Mesenchymal stem cell (in vitro differentiated cells and primary cell): Measurements from ENCODE around the gene ENPP5.
A peak's percentile ranks its signal among the peaks of the same experiment; 100 is the strongest.
"Not testable (repeated sequence)": the region's sequence is repeated elsewhere in the genome, so short reads cannot be mapped to it uniquely, and the experiment has no call there.

Experiments
- DNase-seq: peaks from one replicate; pipeline ENCODE4 v3.0.0-alpha.2; 2013
- H2AFZ ChIP-seq: one replicate; pipeline ENCODE4 v1.6.1; 2013; ENCODE audit warnings: low read depth, mild to moderate bottlenecking, control low read depth, inconsistent platforms, low read length, moderate library complexity
- H2AK5ac ChIP-seq: 2 replicates; pipeline ENCODE4 v1.6.1; 2013; ENCODE audit warnings: low read length, moderate library complexity, mild to moderate bottlenecking, inconsistent platforms; ENCODE audit not compliant: severe bottlenecking
- H2BK120ac ChIP-seq: one replicate; pipeline ENCODE4 v1.6.1; 2013; ENCODE audit warnings: low read depth, mild to moderate bottlenecking, inconsistent platforms, low read length, moderate library complexity
- H2BK12ac ChIP-seq, 2 experiments: one replicate each; pipeline ENCODE4 v1.6.1; 2013; ENCODE audit warnings: inconsistent platforms in 2 of 2, low read length in 2 of 2, mild to moderate bottlenecking in 2 of 2, moderate library complexity in 2 of 2, control low read depth in 1 of 2
- H2BK15ac ChIP-seq: one replicate; pipeline ENCODE4 v1.6.1; 2013; ENCODE audit warnings: mild to moderate bottlenecking, low read depth, inconsistent platforms; ENCODE audit not compliant: poor library complexity, severe bottlenecking
- H2BK5ac ChIP-seq: 2 replicates; pipeline ENCODE4 v1.6.1; 2013; ENCODE audit warnings: low read depth, mild to moderate bottlenecking, low read length, control low read depth, inconsistent platforms; ENCODE audit not compliant: poor library complexity, severe bottlenecking
- H3K14ac ChIP-seq, 2 experiments: one replicate each; pipeline ENCODE4 v1.6.1; 2013; ENCODE audit warnings: inconsistent platforms in 2 of 2, low read length in 2 of 2, control low read depth in 1 of 2, mild to moderate bottlenecking in 1 of 2, moderate library complexity in 1 of 2
- H3K18ac ChIP-seq, 2 experiments: one replicate each; pipeline ENCODE4 v1.6.1; 2013; ENCODE audit warnings: inconsistent platforms in 2 of 2, low read length in 2 of 2, control low read depth in 1 of 2, low read depth in 1 of 2, mild to moderate bottlenecking in 1 of 2
- H3K23ac ChIP-seq, 2 experiments: one replicate each; pipeline ENCODE4 v1.6.1; 2013; ENCODE audit warnings: inconsistent platforms in 2 of 2, low read length in 2 of 2, mild to moderate bottlenecking in 2 of 2, moderate library complexity in 2 of 2, control low read depth in 1 of 2
- H3K27ac ChIP-seq: 2 replicates; pipeline ENCODE4 v1.5.1; 2013; ENCODE audit warnings: mild to moderate bottlenecking, moderate library complexity, low read length, control low read depth, inconsistent platforms; ENCODE audit not compliant: poor library complexity, severe bottlenecking
- H3K27me3 ChIP-seq, 2 experiments: 2 replicates each; pipeline versions ENCODE4 v1.6.1 to v1.7.0; 2013; ENCODE audit warnings: low read length in 2 of 2, mild to moderate bottlenecking in 2 of 2, moderate library complexity in 2 of 2, control low read depth in 1 of 2, inconsistent platforms in 1 of 2; ENCODE audit not compliant: control insufficient read depth in 1 of 2, insufficient read depth in 1 of 2
- H3K36me3 ChIP-seq, 2 experiments: 2 replicates each; pipeline versions ENCODE4 v1.6.1 to v1.7.0; 2013; ENCODE audit warnings: low read length in 2 of 2, control low read depth in 1 of 2, inconsistent platforms in 1 of 2, low read depth in 1 of 2, mild to moderate bottlenecking in 1 of 2; ENCODE audit not compliant: insufficient read depth in 2 of 2, control insufficient read depth in 1 of 2
- H3K4ac ChIP-seq, 2 experiments: one replicate each; pipeline ENCODE4 v1.6.1; 2013; ENCODE audit warnings: inconsistent platforms in 2 of 2, low read length in 2 of 2, mild to moderate bottlenecking in 2 of 2, moderate library complexity in 2 of 2, control low read depth in 1 of 2, low read depth in 1 of 2
- H3K4me1 ChIP-seq: 2 replicates; pipeline ENCODE4 v1.6.1; 2013; ENCODE audit warnings: low read depth, low read length, control low read depth; ENCODE audit not compliant: control insufficient read depth, insufficient read depth
- H3K4me2 ChIP-seq: 2 replicates; pipeline ENCODE4 v1.6.1; 2013; ENCODE audit warnings: low read length, mild to moderate bottlenecking, inconsistent platforms; ENCODE audit not compliant: poor library complexity, severe bottlenecking
- H3K4me3 ChIP-seq, 2 experiments: 2 replicates each; pipeline versions ENCODE4 v1.5.1 to v1.7.0; 2013; ENCODE audit warnings: low read length in 2 of 2, mild to moderate bottlenecking in 2 of 2, control low read depth in 1 of 2, low read depth in 1 of 2; ENCODE audit not compliant: insufficient read depth in 1 of 2
- H3K79me1 ChIP-seq: replicated peaks from 2 replicates; pipeline ENCODE4 v1.6.1; 2013; ENCODE audit warnings: mild to moderate bottlenecking, control low read depth, low read length, inconsistent platforms; ENCODE audit not compliant: poor library complexity, severe bottlenecking
- H3K9ac ChIP-seq: 2 replicates; pipeline ENCODE4 v1.7.0; 2013; ENCODE audit warnings: mild to moderate bottlenecking, low read length, moderate library complexity
- H3K9me3 ChIP-seq: 2 replicates; pipeline ENCODE4 v1.7.0; 2013; ENCODE audit warnings: mild to moderate bottlenecking, low read length; ENCODE audit not compliant: control insufficient read depth
- H4K8ac ChIP-seq: one replicate; pipeline ENCODE4 v1.6.1; 2013; ENCODE audit warnings: inconsistent platforms, mild to moderate bottlenecking, low read length, moderate library complexity
- H4K91ac ChIP-seq: one replicate; pipeline ENCODE4 v1.6.1; 2013; ENCODE audit warnings: mild to moderate bottlenecking, low read length, inconsistent platforms
- WGBS: methylation state at CpG from one replicate; pipeline ENCODE4 v1.1.7; 2013; ENCODE audit warnings: mixed read lengths; 5-methylcytosine and 5-hydroxymethylcytosine counted together

Gene ENPP5

DNA sequence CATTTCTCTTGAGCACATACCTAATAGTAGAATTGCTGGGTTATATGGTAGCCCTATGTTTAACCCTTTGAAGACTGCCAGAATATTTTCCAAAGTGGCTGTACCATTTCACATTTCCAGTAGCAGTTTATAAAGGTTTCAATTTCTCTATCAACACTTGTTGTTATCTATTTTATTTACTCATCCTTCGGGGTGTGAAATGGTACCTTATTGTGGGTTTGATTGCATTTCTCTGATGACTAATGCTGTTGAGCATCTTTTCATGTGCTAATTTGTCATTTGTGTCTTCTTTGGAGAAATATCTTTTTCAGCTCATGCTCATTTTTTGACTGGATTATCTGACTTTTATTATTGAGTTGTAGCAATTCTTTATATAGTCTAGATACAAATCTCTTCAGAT, 35.6 kb downstream of the ENPP5 start:
- no peak overlapping the region for H3K4me2 ChIP-seq
- H3K27me3 ChIP-seq = peaks cover 0 to 18% of the 10 kb centered on the region in 2 experiments
- H4K8ac ChIP-seq = no peak overlapping the region
- H2BK12ac ChIP-seq = no peak overlapping the region
- H3K9ac ChIP-seq = no peak overlapping the region
- H2BK5ac ChIP-seq = no peak overlapping the region
- H3K4ac ChIP-seq = no peak overlapping the region
- no peak overlapping the region for H3K27ac ChIP-seq
- H2BK15ac ChIP-seq = no peak overlapping the region
- no peak overlapping the region for H2AFZ ChIP-seq
- H3K9me3 ChIP-seq = no peaks in the 10 kb centered on the region
- H3K79me1 ChIP-seq = no peaks in the 10 kb centered on the region
- H2AK5ac ChIP-seq = no peak overlapping the region
- no peak overlapping the region for H3K4me3 ChIP-seq
- H3K18ac ChIP-seq = no peak overlapping the region
- H2BK120ac ChIP-seq = no peak overlapping the region
- H3K36me3 ChIP-seq = no peaks in the 10 kb centered on the region
- no peak for DNase-seq
- H3K4me1 ChIP-seq = peaks cover 2% of the 10 kb centered on the region
- H3K14ac ChIP-seq = no peak overlapping the region
- 100% methylated on average over 1 of the region's 1 CpG for WGBS
- no peak overlapping the region for H3K23ac ChIP-seq
- no peak overlapping the region for H4K91ac ChIP-seq

DNA sequence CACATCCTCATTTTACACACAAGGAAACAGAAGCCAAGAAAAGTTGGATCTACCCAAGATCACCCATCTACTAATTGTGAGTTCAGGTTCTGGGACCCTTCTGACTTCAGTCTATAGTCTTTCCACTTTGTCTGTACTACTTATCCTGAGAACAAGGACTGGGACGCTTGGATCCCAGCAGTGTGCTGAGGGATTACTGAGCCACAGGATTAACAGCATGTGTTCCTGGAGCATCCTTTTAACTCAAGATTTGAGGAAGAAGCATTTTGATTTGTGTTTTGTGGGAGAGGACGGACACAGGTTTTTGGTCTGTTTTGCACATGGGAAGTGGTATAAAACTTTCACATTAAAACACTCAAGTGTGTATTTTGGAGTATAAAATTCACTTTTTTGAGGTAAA, 36.6 kb downstream of the ENPP5 start:
- 94% methylated on average over 1 of the region's 2 CpGs for WGBS
- no peak overlapping the region for H2AFZ ChIP-seq

DNA sequence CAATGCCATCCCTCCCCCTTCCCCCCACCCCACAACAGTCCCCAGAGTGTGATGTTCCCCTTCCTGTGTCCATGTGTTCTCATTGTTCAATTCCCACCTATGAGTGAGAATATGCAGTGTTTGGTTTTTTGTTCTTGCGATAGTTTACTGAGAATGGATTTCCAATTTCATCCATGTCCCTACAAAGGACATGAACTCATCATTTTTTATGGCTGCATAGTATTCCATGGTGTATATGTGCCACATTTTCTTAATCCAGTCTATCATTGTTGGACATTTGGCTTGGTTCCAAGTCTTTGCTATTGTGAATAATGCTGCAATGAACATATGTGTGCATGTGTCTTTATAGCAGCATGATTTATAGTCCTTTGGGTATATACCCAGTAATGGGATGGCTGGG, 39.5 kb downstream of the ENPP5 start:
- H3K23ac ChIP-seq, H3K79me1 ChIP-seq, H3K27ac ChIP-seq, H3K4me3 ChIP-seq, H2BK5ac ChIP-seq, H2AK5ac ChIP-seq, H3K4ac ChIP-seq, H3K9me3 ChIP-seq, H2BK15ac ChIP-seq, H3K36me3 ChIP-seq, H3K9ac ChIP-seq, H4K8ac ChIP-seq, H2BK12ac ChIP-seq, H4K91ac ChIP-seq, H3K18ac ChIP-seq, H3K14ac ChIP-seq, DNase-seq, H3K4me1 ChIP-seq, H2AFZ ChIP-seq, H2BK120ac ChIP-seq, H3K4me2 ChIP-seq: not testable (repeated sequence)
- peaks cover 18 to 21% of the 10 kb centered on the region in 2 experiments for H3K27me3 ChIP-seq
- WGBS = no CpG with 5 or more reads among the region's 1 CpG

More for the DNA sequence above, 36.6 kb downstream of the ENPP5 start:
- H3K4me1 ChIP-seq = peaks cover 9% of the 10 kb centered on the region
- H3K4ac ChIP-seq = no peak overlapping the region
- H3K27ac ChIP-seq = no peak overlapping the region
- no peak overlapping the region for H3K4me3 ChIP-seq
- no peak overlapping the region for H3K23ac ChIP-seq
- H2BK15ac ChIP-seq = no peak overlapping the region
- H2BK5ac ChIP-seq = no peak overlapping the region
- no peak overlapping the region for H3K18ac ChIP-seq
- no peak for DNase-seq
- no peak overlapping the region for H4K8ac ChIP-seq
- no peak overlapping the region for H3K14ac ChIP-seq
- H3K9ac ChIP-seq = no peak overlapping the region
- H3K79me1 ChIP-seq = no peaks in the 10 kb centered on the region
- no peak overlapping the region for H3K4me2 ChIP-seq
- no peak overlapping the region for H2BK120ac ChIP-seq
- H3K9me3 ChIP-seq = no peaks in the 10 kb centered on the region
- no peak overlapping the region for H4K91ac ChIP-seq
- H2AK5ac ChIP-seq = no peak overlapping the region
- peaks cover 0 to 21% of the 10 kb centered on the region in 2 experiments for H3K27me3 ChIP-seq
- H3K36me3 ChIP-seq = no peaks in the 10 kb centered on the region
- H2BK12ac ChIP-seq = no peak overlapping the region

DNA sequence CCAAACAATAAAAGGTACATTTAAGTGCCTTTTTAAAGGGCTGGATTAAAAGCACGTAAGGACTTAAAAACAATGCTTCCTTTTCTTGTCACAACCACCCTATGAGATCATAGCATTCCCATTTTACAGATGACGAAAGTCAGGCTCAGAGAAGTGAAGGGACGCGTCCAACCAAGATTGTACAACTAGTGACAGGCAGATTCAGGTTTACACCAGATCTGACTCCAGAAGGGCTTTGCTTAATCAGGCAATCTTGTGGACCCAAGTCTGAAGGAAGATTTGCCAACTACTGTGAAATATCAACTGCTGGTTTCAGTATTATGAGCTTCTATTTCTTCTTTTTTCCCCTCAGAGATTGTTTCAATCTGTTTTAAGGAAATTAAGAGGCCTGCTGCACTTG, 40.1 kb downstream of the ENPP5 start:
- peaks cover 18 to 21% of the 10 kb centered on the region in 2 experiments for H3K27me3 ChIP-seq
- H3K4ac ChIP-seq = no peak overlapping the region
- H3K4me3 ChIP-seq = peak overlapping the region in 1 of 2 experiments; percentile 87
- H3K9ac ChIP-seq = peak overlapping the region; percentile 82
- no peak overlapping the region for H4K8ac ChIP-seq
- no peak overlapping the region for H3K27ac ChIP-seq
- no peak for DNase-seq
- no peak overlapping the region for H2AK5ac ChIP-seq
- no peak overlapping the region for H4K91ac ChIP-seq
- H3K9me3 ChIP-seq = no peaks in the 10 kb centered on the region
- H3K4me1 ChIP-seq = peaks cover 9% of the 10 kb centered on the region
- no peak overlapping the region for H2BK120ac ChIP-seq
- no peak overlapping the region for H2BK15ac ChIP-seq
- H3K14ac ChIP-seq = no peak overlapping the region
- no peak overlapping the region for H3K4me2 ChIP-seq
- H2AFZ ChIP-seq = no peak overlapping the region
- H3K18ac ChIP-seq = no peak overlapping the region
- no peak overlapping the region for H2BK12ac ChIP-seq
- no peaks in the 10 kb centered on the region for H3K79me1 ChIP-seq
- H3K36me3 ChIP-seq = no peaks in the 10 kb centered on the region
- WGBS = 81% methylated on average over 4 of the region's 4 CpGs
- H2BK5ac ChIP-seq = no peak overlapping the region
- H3K23ac ChIP-seq = no peak overlapping the region
